Mucosa of descending colon (tissue), 3 donors: Measurements from ENCODE around the gene WDR47. TPM values are rescaled to one million over a fixed set of nuclear protein-coding genes. Genes with fewer than 3 reads are reported as not detected.
A peak's percentile ranks its signal among the peaks of the same experiment; 100 is the strongest.
"Not testable (repeated sequence)": the region's sequence is repeated elsewhere in the genome, so short reads cannot be mapped to it uniquely, and the experiment has no call there.

Source experiments
- ATAC-seq: fragments of 200-7000 bp; cut with Tn5 transposase; one replicate; pipeline ENCODE4 v1.9.1; 2020; ENCODE audit warnings: mild to moderate bottlenecking, moderate library complexity
- DNase-seq, 3 donors: peaks; one replicate each; pipeline ENCODE4 v3.0.0-alpha.2; 2020
- H3K36me3 ChIP-seq: fragments of 200-600 bp; one replicate; pipeline ENCODE4 v1.8.0; 2021; ENCODE audit warnings: low read depth, mild to moderate bottlenecking
- H3K4me1 ChIP-seq: fragments of 200-600 bp; one replicate; pipeline ENCODE4 v1.8.0; 2021; ENCODE audit warnings: low read depth, mild to moderate bottlenecking
- H3K4me3 ChIP-seq: fragments of 200-600 bp; one replicate; pipeline ENCODE4 v1.8.0; 2021; ENCODE audit warnings: mild to moderate bottlenecking
- H3K9me3 ChIP-seq: fragments of 200-600 bp; one replicate; pipeline ENCODE4 v1.8.0; 2021; ENCODE audit warnings: mild to moderate bottlenecking
- intact Hi-C, 2 donors: fragments of 100-400 bp; cut with DNase I in 1 of 2; cut with micrococcal nuclease in 1 of 2; formaldehyde crosslinking; loops; one replicate each; pipeline versions ENCODE4 v1.11.0 to v1.11.1; 2022; cut with DNase I, micrococcal nuclease
- total RNA-seq, 3 donors: library from RNA; stranded (reverse); fragmentation: NEBNext Ultra II Directional in 2 of 3; extraction: Animal tissue kit (Norgen Biotek cat#: 25700) in 2 of 3; gene quantifications; one replicate each; pipeline versions ENCODE4 v1.2.1 to v1.2.4, GENCODE V29; 2021 to 2023
- TF ChIP-seq, protein P1 (sequence below): fragments of 200-600 bp; IDR thresholded peaks from one replicate; pipeline ENCODE4 v1.8.0; 2022; ENCODE audit warnings: antibody characterized with exemption, mild to moderate bottlenecking
- donor health status: DM: no; HTN: no; CAD: no; lungs with moderate emphysema.
- donor health status: DM: no; HTN: no; CAD: no.
- donor health status: DM: no; HTN: yes; CAD: no.

Gene WDR47
- total RNA-seq, 3 donors from 2014 or later, result 6.5 to 25.4 (median 7.5) TPM

DNA sequence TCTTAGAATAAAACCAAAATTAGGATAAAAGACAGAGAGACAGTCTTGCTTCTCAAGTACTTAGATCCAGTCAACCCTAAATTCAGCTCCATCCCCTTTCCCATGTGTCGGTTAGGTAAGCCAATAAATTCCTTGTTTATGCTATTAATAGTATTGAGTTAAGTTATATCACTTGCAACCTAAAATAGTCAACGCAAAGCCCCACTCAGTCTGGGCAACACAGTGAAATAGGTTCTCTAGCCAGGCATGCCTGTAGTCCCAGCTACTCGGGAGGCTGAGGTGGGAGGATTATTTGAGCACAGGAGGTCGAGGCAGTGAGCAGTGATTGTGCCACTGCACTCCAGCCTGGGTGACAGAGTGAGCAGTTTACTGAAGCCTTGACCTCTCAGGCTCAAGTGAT is 19.3 kb upstream of the WDR47 start:
- DNase-seq, result no peak
- H3K4me1 ChIP-seq, result no peaks in the 10 kb centered on the region
- no peak for ATAC-seq
- intact Hi-C loops, result no loop called here
- no peaks in the 10 kb centered on the region for H3K36me3 ChIP-seq
- no peak overlapping the region for H3K4me3 ChIP-seq
- TF ChIP-seq, protein P1, sequence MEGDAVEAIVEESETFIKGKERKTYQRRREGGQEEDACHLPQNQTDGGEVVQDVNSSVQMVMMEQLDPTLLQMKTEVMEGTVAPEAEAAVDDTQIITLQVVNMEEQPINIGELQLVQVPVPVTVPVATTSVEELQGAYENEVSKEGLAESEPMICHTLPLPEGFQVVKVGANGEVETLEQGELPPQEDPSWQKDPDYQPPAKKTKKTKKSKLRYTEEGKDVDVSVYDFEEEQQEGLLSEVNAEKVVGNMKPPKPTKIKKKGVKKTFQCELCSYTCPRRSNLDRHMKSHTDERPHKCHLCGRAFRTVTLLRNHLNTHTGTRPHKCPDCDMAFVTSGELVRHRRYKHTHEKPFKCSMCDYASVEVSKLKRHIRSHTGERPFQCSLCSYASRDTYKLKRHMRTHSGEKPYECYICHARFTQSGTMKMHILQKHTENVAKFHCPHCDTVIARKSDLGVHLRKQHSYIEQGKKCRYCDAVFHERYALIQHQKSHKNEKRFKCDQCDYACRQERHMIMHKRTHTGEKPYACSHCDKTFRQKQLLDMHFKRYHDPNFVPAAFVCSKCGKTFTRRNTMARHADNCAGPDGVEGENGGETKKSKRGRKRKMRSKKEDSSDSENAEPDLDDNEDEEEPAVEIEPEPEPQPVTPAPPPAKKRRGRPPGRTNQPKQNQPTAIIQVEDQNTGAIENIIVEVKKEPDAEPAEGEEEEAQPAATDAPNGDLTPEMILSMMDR, result no peak
- no peaks in the 10 kb centered on the region for H3K9me3 ChIP-seq

DNA sequence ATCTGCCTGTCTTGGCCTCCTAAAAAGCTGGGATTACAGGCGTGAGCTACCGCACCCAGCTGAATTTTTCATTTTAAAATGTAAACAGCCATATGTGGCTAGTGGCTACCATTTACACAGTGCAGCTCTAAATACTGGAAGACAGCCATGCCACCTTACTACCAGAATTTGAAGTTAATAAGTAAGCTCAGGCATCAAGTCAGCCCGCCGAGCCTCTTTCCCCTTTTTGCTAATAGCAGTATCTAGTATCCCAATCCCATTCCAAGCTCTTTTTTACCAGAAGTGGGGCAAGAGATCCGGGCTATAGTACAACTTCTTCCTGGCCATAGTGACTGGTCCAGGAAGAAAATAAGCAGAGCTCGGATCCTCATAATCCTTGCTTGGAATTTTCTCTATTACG is 18.8 kb upstream of the WDR47 start:
- peak; percentile 67 for ATAC-seq
- peak in 1 of 3 donors; percentile 21 for DNase-seq
- intact Hi-C loops, result no loop called here
- TF ChIP-seq, protein P1, result no peak
- Histone ChIP-seq H3K4me3 (no peak overlapping the region), H3K4me1 (no peaks in the 10 kb centered on the region), H3K36me3 (no peaks in the 10 kb centered on the region), H3K9me3 (no peaks in the 10 kb centered on the region)

DNA sequence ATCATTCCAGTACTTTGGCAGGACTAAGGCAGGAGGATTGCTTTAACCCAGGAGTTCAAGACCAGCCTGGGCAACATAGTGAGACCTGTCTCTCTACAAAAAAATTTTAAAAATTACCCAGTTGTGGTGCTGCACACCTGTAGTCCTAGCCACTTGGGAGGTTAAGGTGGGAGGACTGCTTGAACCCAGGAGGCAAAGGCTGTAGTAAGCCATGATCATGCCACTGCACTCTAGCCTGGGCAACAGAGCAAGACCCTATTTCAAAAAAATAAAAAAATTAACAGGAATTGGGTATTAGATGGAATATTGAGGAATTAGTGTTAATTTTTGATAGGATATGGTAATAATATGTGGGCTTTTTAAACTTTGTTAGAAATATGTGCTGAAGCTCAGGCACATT is 17.1 kb upstream of the WDR47 start:
- no peak overlapping the region for H3K4me3 ChIP-seq
- TF ChIP-seq, protein P1, result no peak
- ATAC-seq (no peak), DNase-seq (no peak)
- intact Hi-C loops, result no loop called here
- H3K9me3 ChIP-seq, result no peaks in the 10 kb centered on the region
- H3K36me3 ChIP-seq, result no peaks in the 10 kb centered on the region
- H3K4me1 ChIP-seq, result no peaks in the 10 kb centered on the region

DNA sequence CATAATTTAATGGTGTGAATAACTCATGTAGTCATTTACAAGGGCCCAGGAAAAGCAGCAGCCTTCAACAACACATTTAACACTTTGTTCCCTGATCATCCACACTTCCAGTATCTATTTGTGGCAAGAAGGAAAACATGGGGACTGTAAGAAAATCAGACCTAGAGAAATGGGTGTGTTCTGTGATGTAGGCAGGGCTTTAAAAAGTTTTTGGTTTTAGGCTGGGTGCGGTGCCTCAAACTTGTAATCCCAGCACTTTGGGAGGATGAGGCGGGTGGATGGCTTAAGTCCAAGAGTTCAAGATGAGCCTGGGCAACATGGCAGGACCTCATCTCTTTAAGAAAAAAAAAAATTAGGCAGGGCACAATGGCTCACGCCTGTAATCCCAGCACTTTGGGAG is 14.2 kb upstream of the WDR47 start:
- TF ChIP-seq, protein P1, result no peak
- intact Hi-C loops, result no loop called here

DNA sequence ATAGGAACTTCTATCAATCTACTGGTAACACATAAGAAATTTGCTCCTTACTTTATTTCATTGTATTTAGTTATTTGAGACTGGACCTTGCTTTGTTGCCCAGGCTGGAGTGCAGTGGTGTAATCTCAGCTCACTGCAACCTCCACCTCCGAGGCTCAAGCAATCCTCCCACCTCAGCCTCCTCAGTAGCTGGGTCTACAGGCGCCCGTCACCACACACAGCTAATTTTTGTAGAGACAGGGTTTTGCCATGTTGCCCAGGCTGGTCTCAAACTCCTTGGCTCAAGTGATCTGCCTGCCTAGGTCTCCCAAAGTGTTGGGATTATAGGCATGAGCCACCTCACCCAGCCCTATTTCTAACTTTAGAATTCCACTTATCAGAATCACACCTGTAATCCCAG is 10.2 kb upstream of the WDR47 start:
- H3K4me3 ChIP-seq, intact Hi-C loops, DNase-seq, H3K9me3 ChIP-seq, H3K36me3 ChIP-seq, H3K4me1 ChIP-seq, ATAC-seq: not testable (repeated sequence)

More for the DNA sequence above, 14.2 kb upstream of the WDR47 start:
- H3K36me3 ChIP-seq, result no peaks in the 10 kb centered on the region
- ATAC-seq (no peak), DNase-seq (no peak)
- no peaks in the 10 kb centered on the region for H3K9me3 ChIP-seq
- no peak overlapping the region for H3K4me3 ChIP-seq
- H3K4me1 ChIP-seq, result no peaks in the 10 kb centered on the region

DNA sequence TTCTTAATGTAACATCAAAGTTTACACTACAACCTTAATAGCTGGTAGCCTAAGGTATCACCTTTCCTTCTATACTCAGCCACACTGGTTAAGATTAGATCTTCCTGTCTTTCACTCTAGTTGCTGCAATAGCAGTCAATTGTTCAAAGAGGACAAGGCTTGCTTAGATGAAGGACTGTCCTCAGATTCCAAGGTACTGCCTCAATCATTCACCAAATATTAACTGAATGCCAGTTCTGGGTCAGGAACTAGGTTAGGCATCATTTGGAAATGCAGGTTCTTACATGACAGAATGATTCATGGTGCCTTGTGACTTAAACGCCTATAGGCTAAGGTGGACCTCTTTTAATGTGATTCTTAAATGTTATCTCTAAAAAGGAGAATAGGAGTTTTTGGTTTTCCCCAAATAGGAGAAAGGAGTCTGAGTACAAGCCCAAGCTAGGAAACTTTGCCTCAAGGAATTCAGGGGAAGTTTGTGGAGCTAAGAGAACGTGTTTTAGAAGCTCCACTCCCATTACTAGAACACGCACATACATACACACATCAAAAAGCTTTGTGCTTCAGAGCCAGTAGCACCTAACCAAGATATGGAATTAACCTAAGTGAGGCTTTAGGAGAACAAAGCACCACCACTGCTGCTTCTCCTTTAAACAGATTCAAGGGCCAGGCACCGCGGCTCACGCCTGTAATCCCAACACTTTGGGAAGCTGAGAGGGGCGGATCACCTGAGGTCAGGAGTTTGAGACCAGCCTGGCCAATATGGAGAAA is 8.5 kb upstream of the WDR47 start:
- Histone ChIP-seq H3K4me3 (no peak overlapping the region), H3K9me3 (no peaks in the 10 kb centered on the region), H3K4me1 (no peaks in the 10 kb centered on the region), H3K36me3 (no peaks in the 10 kb centered on the region)
- intact Hi-C loops, result no loop called here
- no peak for DNase-seq
- TF ChIP-seq, protein P1, result no peak
- no peak for ATAC-seq
